ENCODE measurements around the gene SUMF2.
"Not testable (repeated sequence)": the region's sequence is repeated elsewhere in the genome, so short reads cannot be mapped to it uniquely, and the experiment has no call there.

Gene SUMF2

GRCh38 chr7:56107954-56108258 lies 43.8 kb downstream of the SUMF2 start:
- DNase-seq: no peak

GRCh38 chr7:56110611-56111010 lies 46.5 kb downstream of the SUMF2 start:
- no peak for DNase-seq

GRCh38 chr7:56112244-56112643 lies 48.2 kb downstream of the SUMF2 start:
- not testable (repeated sequence) for DNase-seq

DNA sequence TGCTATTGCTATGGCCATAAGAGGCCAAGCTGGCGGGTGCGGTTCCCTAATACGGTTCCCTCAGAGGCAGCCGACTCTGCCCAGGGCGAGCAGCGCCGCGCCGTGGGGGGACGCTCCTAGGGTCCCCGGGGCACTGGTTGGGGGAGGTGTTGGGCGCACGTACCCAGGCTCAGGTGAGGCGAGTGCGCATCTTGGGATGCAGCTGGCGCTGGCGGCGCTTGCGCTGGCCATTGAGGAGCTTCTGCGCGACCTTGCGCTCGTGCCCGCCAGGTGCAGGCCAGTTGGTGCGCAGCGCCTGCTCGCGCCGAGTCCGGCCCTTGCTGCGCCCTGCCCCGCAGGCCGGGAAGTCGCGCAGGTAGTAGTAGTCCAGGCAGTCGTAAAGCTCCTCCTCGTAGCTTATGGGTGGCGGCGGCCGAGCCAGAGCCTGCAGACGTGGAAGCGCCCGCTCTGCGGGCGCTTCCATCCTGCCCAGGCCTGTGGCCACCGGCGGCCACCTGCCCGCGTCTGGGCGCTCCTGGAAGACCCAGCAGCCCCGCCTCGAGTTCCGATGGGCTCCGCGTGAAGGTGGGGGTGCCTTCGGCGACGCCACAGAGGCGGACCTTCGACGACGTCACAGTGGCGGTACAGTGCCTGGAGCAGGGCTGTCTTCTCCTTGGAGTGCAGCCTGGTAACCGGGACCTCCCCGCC lies 51.9 kb downstream of the SUMF2 start, which contains the start of gene NUPR2:
Gene NUPR2, minus strand, starts transcription at position 566 of the 687 bp plus-strand sequence. Its CDS starts 103 bp downstream, at position 463.
- no peak for DNase-seq

- no peak for DNase-seq
Observed at GRCh38 chr7:56121440-56121839, 57.4 kb downstream of the SUMF2 start.

GRCh38 chr7:56124981-56125380 lies 60.9 kb downstream of the SUMF2 start:
- no peak for DNase-seq

GRCh38 chr7:56125831-56126230 lies 61.7 kb downstream of the SUMF2 start:
- no peak for DNase-seq

- DNase-seq: no peak
Observed at GRCh38 chr7:56127241-56127975, 63.3 kb downstream of the SUMF2 start.

Data from SHP77 (cell line).